ENCODE measurements around the gene RAB1B. TPM values are rescaled to one million over a fixed set of nuclear protein-coding genes. Genes with fewer than 3 reads are reported as not detected.

The RAB1B gene
- polyA plus RNA-seq, 3 donors = 116 to 135 (median 123) TPM

DNA sequence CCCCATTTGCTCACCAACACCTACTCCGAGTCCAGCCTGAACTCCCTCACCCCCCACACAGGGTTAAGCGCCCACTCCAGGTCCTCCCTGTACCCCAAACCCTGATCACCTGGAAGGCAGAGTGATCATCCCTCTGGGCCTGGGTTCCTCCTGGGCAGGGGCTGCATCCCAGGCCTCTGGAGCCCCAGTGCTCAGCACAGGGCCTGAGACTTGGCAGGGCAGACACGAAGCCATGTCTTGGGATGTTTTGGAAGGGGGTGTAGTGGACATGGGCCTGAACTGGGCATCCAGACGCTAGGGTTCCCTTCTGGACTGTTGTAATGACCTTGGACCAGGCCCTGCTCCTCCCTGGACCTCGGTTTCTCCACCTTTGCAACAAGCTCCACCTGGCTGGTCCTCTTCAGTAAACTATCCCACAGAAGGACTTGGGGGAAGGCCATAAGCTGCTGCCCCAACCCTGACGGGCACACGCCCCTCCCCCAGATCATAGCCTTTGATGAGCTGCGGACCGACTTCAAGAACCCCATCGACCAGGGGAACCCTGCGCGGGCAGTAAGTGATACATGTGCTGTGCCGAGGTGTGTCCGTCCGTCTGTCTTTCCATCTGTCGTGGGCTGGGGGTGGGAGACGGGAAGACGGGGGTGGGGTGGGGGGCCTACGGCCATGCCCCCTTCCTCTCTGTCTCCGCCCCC is 13.5 kb downstream of the RAB1B start:
- no peak for DNase-seq (ENCODE audit: low read depth in 3 of 3, low spot score in 2 of 3)

DNA sequence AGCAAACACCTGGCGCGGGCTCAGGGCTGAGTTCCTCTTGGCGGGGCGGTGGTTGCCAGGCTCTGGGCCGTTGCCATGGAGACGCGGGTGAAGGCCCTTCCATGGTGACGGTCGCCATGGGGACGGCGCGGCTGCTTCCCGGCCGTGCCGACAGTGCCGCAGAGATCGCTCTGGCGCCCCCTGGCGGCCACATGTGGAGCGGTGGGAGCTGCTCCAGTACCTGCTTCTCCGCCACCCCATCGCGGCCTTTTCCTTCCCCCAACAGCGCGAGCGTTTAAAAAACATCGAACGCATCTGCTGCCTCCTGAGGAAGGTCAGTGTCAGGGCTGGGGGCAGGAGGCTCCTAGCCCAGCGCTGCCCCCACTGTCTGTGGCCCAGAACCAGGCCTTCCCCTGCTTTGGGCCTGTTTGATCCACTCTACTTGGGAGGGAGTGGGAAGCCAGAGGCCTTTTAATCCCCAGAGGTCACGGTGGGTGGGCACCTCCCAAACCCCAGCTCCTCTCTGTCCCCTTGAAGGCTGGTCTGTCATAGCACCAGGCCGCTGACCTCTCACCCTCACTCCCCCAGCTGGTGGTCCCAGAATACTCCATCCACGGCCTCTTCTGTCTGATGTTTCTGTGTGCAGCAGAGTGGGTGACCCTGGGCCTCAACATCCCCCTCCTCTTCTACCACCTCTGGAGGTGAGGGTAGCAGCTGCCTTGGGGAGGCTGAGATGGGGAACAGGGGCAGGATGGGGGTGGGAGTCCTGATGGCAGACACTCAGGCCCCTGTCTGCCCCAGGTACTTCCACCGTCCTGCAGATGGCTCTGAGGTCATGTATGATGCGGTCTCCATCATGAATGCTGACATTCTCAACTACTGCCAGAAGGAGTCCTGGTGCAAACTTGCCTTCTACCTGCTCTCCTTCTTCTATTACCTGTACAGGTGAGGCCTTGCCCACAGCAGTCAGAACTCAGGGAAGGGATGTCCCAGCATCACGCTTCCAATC is 14.3 kb downstream of the RAB1B start:
- DNase-seq (ENCODE audit: low read depth in 3 of 3, low spot score in 2 of 3) = peak; percentile 83 to 96 (median 90)

DNA sequence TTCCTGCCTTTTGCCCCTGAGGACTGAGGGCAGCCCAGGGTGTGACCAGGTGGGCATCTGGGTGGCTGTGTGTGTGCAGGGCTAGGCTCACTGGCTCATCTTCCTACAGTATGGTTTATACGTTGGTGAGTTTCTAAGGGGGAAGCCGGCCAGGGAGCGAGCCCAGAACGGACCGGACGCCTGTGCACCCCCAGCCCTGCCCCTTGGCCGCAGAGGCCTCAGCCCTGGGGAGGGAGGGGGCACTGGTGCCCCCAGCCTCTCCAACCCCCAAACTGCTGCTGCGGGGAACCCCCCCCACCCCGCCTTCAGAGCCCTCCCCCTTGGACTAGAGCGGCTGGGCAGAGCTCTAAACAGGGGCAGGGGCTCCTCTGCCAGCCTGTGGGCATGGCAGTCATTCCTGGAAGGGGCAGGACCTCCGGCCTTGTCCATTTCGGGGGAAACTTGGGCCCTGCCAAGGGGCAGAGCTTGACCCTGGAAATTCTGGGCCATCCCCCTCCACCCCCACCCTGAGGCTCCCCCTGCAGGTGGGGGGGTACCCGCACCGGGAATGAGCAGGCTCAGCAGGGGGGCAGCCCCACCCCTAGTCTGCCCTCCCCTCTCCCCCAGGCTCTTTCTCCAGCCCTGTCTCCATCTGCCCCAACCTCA is 15.1 kb downstream of the RAB1B start:
- DNase-seq (ENCODE audit: low read depth in 3 of 3, low spot score in 2 of 3) = no peak

DNA sequence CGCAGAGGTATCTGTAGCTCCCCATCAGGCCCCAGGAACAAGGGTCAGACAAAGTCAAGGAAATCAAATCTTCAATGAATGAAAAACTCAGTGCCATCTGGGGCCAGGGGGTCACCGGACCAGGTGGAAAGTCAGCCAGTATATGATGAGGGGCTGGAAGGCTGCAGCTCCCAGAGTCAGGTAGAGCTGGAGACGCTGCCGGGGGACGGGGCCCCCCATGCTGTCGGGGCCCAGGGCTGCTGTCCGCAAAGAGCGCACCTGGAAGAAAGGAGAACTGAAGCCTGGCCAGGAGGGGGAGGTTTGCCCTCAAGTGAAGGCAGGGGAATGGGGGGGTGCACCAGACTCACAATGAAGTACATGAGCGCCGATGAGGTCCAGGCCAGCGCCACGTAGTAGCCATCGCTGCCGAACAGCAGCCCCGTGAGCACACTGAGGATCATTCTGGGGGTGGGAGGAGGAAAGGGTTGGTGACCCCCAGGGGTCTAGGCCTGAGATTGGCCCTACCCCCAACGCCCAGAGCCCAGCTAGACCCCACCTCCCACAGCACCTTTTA is 16.2 kb downstream of the RAB1B start:
- DNase-seq (ENCODE audit: low read depth in 3 of 3, low spot score in 2 of 3) = no peak

DNA sequence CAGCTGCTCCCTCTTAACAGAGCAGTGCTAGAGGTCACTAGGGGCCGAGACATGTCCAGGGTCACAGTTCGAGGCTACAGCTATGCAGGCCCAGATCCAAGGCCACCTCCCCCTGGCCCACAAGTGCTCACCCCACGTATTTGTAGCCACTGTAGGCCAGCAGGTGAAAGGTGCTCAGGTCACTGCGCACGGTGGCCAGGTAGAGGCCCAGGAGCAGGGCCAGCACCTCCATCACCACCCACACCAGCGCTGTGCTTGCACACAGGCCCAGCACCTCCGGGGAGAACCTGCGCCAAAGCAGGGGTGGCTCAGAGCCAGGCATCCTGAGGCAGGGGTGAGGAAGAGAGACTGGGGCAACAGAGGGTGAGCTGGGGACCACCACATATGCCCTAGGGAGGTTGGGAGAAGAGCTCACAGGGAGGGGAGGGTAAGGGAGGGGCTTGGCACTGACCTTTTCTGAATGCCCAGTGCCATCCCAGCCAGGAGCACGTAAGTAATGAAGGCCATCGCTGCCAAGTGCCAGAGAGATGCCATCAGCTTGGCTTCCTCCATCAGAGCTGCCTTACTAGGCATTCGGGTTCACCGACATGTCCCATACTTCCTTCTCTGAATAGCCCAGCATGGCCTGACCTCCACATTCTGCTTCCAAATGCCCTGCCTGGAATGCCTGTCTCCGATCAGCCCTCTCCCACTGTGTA is 17.0 kb downstream of the RAB1B start:
- no peak for DNase-seq (ENCODE audit: low read depth in 3 of 3, low spot score in 2 of 3)

DNA sequence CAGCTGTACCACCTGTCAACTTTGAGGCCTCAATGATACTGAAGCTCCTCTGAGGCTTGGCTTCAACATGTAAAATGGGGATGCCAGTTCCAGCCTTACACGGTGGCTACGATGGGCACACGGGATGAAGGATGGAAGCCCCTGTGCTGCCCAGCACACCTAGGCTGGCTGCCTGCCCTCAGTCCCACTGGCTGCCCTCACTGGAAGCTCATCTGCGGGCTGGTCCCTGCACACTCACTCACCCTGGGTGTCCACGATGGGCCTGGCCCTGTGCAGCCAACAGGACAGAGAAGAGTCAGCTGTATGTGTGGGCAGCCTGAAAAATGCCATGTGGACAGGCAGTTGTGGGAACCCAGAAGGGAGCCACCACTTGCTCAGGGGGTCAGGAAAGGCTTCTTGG is 18.3 kb downstream of the RAB1B start:
- DNase-seq (ENCODE audit: low read depth in 3 of 3, low spot score in 2 of 3) = no peak

DNA sequence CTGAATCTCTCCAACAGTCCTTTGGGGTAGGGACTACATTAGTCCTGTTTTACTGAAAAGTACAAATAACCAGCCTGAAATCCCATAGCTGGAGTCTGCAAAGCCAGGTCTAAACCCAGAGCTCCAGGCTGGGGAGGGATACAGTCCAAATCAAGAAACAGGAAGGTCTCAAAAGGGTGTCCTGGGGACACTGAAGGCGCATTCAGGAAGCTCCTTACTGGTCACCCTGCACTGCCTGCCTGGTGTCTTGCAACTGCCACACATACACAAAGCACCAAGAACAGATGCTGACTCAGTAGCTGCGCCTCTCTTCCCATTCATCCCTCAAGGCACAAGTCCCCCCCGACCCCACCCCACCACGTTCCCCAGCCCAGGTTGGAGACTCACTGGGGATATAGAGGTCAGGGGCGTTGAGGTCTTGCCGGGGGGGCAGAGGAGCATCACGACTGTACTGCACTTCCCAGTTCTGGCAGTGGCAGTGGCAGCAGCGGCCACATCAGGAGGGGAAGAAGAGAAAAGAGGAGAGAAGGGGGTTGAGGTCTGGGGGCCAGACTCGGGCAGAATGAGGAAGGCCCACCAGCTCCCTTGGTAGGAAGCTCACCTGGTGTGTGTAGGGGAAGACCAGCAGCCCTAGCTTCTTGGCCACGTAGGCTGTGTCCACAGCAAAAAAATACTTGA is 18.9 kb downstream of the RAB1B start:
- DNase-seq (ENCODE audit: low read depth in 3 of 3, low spot score in 2 of 3) = no peak

DNA sequence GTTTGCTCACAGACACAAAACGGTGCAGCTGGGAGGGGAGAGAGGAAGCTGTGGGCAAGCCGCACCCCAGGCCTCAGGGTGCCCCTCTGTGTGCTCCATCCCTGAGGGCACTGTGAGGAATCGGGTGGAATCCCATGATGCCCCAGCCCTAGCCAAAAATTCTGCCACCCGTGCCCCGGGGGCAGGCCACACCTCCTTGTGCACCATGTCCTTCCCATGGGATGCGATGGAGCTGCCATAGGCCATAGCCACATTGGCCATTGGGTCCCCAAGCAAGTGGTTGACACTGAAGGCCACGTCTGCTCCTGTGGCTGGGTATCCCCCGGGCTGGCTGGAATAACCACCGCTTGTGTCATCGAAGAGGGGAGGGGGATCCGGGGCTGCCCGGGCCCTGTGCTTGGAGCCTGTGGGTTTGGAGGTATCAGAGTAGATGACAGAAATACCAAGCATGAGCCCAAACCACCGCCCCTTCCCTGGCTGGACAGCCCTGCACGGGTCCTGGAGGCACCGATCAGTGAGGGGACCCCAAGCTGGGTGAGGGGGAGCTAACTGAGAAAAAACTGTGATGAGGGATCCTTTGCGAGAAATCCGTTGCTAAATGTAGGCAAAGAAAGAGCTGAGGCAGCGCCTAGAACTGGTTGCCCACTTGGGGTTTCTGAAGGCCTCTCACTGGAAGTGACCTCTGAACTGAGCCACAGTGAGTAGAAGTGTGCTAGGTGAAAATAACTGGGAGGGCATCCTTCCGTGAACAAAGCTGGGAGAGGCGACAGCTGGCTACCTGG is 19.6 kb downstream of the RAB1B start:
- DNase-seq (ENCODE audit: low read depth in 3 of 3, low spot score in 2 of 3) = no peak

DNA sequence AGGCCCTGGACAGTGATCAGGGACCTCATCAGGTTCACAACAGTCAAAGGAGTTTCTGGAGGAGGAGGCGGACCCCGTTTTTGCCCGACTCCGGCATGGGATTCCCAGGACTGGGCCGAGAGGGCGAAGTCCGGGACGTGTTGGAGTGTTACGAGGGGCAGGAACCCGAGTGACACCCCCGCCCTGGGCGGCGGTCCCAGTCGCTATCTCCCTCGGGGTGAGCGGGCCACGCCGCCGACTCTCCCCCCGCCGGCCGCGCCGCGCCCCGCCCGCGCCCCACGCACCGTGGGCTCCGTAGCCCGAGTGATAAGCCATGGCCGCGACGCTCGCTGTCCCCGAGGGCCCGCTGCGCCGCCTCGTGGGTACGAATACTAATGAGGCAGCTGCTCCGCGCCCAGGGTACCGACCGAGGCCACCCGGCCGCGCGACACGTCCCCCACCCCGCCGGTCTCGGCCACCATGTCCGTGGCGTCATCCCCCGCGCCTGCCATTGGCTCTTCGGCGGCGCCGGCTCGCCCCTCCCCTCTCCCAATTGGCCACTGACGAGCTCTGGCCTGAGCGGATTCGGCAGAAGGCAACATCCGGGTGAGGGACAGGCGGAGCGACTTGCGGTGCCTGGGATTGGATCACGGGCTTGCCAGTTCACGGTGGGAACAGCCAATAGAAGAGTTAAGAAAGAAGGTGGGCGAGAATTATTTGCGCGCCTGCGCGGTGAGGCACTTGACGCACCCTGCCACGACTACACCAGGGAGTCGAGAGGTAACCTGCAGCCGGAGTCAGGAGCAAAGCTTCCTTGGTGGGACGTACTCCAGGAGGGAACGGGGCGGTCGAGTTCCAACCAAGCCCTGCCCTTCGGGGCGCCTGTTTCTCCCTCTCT is 20.5 kb downstream of the RAB1B start, which contains the start of gene YIF1A:
Gene YIF1A (minus strand): TSS at position 473 of the 877 bp plus-strand sequence. CDS start 158 bp downstream, at position 315.
- peak; percentile 92 to 98 (median 95) for DNase-seq (ENCODE audit: low read depth in 3 of 3, low spot score in 2 of 3)

DNA sequence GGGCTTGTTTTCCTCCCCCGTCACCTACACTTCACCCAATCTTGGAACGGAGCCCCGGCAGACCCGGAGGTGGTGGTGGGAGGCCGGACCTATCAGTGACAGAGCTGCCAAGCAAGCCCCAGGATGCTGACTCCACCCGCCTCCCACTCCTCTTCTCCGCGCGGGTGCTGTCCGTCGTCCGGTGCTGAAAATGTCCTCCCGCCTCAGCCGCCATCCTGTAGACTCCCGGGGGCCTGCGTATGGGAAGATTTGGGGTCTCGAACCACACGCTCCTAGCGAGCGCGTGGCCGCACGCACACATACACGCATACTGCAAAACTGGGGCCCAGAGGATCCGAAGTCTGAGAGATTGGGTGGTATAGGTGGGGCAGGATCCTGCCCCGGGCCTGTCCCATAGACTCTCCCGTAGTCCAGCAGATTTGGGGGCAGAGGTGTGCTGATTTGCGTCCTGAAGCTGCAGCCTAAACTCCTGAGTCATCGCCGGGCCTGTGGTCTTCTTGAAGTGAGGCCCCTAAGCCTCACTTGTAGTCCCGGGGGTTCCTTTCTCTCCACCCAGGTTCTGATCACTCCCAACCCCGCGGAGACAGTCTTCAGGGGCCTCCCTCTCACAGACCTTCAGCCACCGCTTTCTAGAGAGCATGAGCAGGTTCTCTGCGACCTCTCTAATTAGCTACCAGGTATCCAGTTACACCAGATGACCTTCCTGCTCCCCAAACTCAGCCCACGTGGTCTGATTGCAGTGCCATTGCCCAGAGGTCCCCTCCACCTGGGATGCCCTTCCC is 21.3 kb downstream of the RAB1B start:
- DNase-seq (ENCODE audit: low read depth in 3 of 3, low spot score in 2 of 3) = peak; percentile 72 to 80 (median 73)

DNA sequence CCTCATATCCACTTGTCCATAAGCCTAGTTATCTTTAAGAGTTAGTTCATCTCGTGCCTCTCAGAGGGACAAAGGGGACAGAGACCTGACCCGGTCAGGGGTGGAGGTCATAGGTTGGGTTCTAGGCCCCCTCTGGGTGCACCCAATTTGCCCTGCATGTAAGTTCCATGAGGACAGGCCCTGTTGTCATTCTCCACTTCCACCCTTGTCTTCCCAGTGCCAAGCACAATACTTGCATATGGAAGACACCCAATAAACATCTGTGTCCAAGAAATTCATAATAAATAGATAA is 21.8 kb downstream of the RAB1B start:
- DNase-seq (ENCODE audit: low read depth in 3 of 3, low spot score in 2 of 3) = no peak

DNA sequence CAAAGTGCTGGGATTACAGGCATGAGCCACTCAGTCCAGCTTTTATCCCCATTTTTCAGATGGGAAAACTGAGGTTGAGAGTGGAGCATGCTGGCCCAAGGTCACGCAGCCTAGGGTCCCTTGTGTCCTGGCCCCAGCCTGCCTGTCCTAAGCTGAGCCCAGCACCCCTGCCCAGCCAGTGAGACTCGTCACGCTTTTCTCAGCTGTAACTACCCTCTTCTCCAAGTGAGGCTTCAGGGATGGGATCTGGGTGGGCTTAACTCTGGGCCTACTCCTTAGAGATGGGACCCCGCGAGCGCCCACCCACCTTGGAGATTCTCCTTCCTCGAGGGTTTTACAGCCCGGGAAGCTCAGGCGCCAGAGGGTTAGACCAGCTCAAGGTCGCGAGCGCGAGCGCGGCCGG is 22.9 kb downstream of the RAB1B start:
- no peak for DNase-seq (ENCODE audit: low read depth in 3 of 3, low spot score in 2 of 3)

DNA sequence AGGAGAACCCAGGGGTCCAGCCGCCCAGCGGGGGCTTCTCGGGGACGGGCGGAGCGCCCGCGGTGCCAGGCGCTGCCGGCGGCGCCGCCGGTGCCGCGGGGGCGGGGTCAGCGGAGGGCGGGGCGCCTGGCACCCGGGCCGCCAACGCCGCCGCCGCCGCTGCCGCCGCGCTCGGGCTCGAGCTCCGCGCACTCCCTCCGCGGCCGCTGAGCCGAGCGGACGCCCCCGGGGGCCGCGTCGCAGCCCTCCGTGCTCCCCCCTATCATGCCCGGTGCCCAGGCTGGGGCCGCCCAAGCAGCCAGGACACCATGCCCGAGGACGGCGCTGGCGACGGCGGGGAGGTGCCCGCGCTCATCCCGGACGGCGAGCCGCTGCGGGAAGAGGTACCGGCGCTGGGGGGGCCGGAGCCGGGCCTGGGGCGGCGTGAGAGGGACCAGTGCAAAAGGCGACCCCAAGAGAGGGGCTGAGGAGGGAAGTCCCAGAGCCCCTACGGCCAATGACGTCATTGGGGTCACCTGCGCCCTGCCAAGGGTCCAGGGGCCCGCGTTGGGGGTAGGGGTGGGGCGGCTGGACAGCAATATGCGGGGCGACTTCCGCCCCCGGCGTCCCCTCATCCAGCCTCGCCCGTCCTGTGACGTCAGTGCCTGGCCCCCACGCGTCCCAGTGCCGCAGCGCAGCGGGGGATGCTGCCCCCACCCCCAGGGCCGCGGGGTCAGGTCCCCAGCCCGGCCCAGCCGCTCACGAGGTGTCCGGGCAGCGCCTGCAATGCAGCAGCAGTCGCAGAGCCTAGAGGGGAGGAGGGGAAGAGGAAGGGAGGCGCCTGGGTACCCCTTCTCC is 23.5 kb downstream of the RAB1B start, which contains the start of gene TMEM151A:
Gene TMEM151A (plus strand): TSS at position 189 of the 837 bp plus-strand sequence. CDS start 120 bp downstream, at position 309.
- no peak for DNase-seq (ENCODE audit: low read depth in 3 of 3, low spot score in 2 of 3)

DNA sequence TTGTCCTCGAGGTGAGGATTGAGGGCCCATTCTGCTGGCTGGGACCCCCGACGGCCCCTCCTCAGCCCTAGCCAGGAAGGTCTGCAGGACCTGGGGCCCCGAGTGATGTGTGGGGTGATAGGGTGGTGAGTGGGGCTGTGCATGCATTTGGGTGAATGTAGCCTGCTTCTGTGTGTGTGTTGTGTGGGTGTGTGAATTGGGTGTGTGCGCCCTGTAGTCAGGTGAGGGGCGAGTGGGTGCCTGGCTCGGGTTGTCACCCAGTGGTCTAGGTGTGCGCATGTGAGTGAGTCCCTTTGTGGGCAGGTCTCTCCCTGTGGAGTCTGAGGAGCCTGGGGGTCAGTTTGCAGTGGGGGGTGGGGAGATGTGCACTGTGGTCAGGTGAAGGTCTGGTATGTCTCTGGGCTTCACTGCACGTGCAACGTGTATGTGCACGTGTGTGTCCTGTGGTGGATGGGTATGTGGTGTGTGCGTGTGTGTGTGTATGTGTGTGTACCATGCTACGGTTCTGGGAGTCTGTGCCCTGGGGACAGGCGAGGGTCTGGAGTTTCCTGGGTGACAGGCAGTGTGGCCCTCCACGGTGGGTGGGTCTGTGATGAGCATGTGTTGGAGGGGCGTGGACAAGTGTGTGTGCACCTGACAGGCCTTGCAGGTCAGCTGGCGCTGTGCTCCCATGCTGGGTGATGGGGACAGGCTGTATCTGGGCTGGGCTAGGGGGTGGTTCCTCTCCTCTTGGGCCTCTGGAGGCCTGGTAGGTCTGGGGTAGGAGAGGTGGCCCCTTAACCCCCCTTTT is 24.3 kb downstream of the RAB1B start:
- DNase-seq (ENCODE audit: low read depth in 3 of 3, low spot score in 2 of 3) = no peak

DNA sequence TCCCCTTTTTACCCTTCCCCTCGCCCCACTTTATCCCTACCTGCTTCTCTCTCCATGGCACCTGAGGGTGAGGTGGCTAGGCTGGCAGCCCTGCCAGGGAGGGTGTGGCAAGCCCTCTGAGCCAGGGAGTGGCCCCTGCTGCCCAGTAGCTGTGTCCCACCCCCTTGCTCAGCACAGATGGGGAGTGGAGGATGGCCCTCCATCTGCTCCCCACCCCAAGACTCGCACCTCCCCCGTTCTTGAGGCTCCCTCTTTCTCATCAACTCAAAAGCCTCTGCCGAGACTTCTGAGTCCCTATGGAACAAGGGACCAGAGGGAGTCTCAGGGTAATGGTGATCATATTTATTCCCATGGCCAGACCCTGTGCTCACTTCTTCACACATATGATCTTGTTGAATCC is 24.9 kb downstream of the RAB1B start:
- DNase-seq (ENCODE audit: low read depth in 3 of 3, low spot score in 2 of 3) = no peak
